ENCODE measurements around the gene CHRNB4. TPM values are rescaled to one million over a fixed set of nuclear protein-coding genes. Genes with fewer than 3 reads are reported as not detected.

The CHRNB4 gene
- total and polyA plus RNA-seq, 10 of the 15 experiments (the other 5 are each of a cell fraction or from before 2014, with no cell fraction given), result 0.10 TPM; not detected in 9

GRCh38 chr15:78625606-78626280, 15.3 kb downstream of the CHRNB4 start:
- no peak overlapping the region for H3K4me3 ChIP-seq
- no peaks in the 10 kb centered on the region for H3K79me2 ChIP-seq (ENCODE audit: control insufficient read depth, insufficient read depth, low read length)
- RAD21 ChIA-PET (ENCODE audit: unreplicated experiment), result no interaction called here
- no TSS peak for BruUV-seq (replicated peaks)
- no peak overlapping the region for H3K9ac ChIP-seq (ENCODE audit: control insufficient read depth, insufficient read depth, low read length)
- H3K27ac ChIP-seq (ENCODE audit: control insufficient read depth, insufficient read depth), result no peak overlapping the region
- FAIRE-seq, result no peak
- no peak for DNase-seq (ENCODE audit: low read depth, low spot score)
- SMC1A ChIA-PET (ENCODE audit: uncharacterized antibody, unreplicated experiment), result no interaction called here
- no peak for TF ChIP-seq DPF2 (IDR thresholded peaks at IDR 0.05)
- no peak for TF ChIP-seq PAX5 (IDR thresholded peaks at IDR 0.05; ENCODE audit: borderline replicate concordance, low read depth, low read length)
- no peak for TF ChIP-seq TCF7 (IDR thresholded peaks at IDR 0.05; ENCODE audit: borderline replicate concordance)
- TF ChIP-seq STAT3 (IDR thresholded peaks at IDR 0.05; ENCODE audit: low read depth, low read length), result no peak
- no peak for TF ChIP-seq LARP7 (IDR thresholded peaks at IDR 0.05)
- TF ChIP-seq EP300 (IDR thresholded peaks at IDR 0.05; ENCODE audit: borderline replicate concordance in 1 of 2, control insufficient read depth in 1 of 2, low read depth in 2 of 2, low read length in 2 of 2), result no peak
- no peak for TF ChIP-seq MXI1 (IDR thresholded peaks at IDR 0.05; ENCODE audit: low read depth, low read length)
- no peak for TF ChIP-seq CBX5 (IDR thresholded peaks at IDR 0.05; ENCODE audit: low read depth)
- no peak for TF ChIP-seq ZNF687 (IDR thresholded peaks at IDR 0.05)
- TF ChIP-seq EZH2 (IDR thresholded peaks at IDR 0.05; ENCODE audit: borderline replicate concordance, control insufficient read depth, low read depth, low read length), result no peak
- H4K20me1 ChIP-seq (ENCODE audit: control insufficient read depth, insufficient read depth), result no peaks in the 10 kb centered on the region
- WGBS (ENCODE audit: insufficient coverage, insufficient replicate concordance, low lambda C conversion rate, missing lambda C conversion rate), result 24% methylated on average over 12 of the region's 12 CpGs
- no peak overlapping the region for H2AFZ ChIP-seq (ENCODE audit: control insufficient read depth, low read depth, low read length)
- H3K9me3 ChIP-seq (replicated peaks; ENCODE audit: control insufficient read depth, insufficient read depth, low read length), result no peaks in the 10 kb centered on the region
- no peaks in the 10 kb centered on the region for H3K36me3 ChIP-seq (ENCODE audit: control insufficient read depth in 2 of 2, insufficient read depth in 2 of 2, low read length in 1 of 2)
- intact Hi-C loops (cut with micrococcal nuclease; ENCODE audit: unreplicated experiment) (no loop called here), in situ Hi-C loops (cut with MboI) (no loop called here)
- no peaks in the 10 kb centered on the region for H3K4me1 ChIP-seq (ENCODE audit: control insufficient read depth, insufficient read depth, low read length)
- POLR2A ChIA-PET, result no interaction called here
- CTCF ChIA-PET, result no interaction called here
- no peak for ATAC-seq
- H3K4me2 ChIP-seq (ENCODE audit: control insufficient read depth, insufficient read depth), result no peak overlapping the region
- peaks cover 0 to 3% of the 10 kb centered on the region in 2 experiments; a peak in 2 of 4 replicates for H3K27me3 ChIP-seq (replicated peaks in 1 of 2; ENCODE audit: control insufficient read depth in 2 of 2, insufficient read depth in 2 of 2, low read length in 1 of 2)
